ENCODE results near the gene COBL. TPM values are rescaled to one million over a fixed set of nuclear protein-coding genes. Genes with fewer than 3 reads are reported as not detected.

COBL gene
- total and polyA plus RNA-seq, 3 experiments from 2014 or later: not detected

DNA sequence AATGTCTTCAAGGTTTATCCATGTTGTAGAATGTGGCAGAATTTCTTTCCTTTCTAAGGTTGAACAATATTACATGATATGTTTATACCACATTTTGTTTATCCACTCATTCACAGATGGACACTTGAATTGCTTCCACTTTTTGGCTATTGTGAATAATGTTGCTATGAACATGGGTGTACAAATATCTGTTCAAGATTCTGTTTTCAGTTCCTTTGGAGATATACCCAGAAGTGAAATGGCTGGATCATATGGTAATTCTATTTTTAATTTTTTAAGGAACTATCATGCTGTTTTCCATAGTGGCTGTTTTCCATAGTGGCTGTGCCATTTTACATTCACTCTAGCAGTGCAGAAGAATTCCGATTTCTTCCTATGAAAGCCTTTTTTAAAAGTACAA is 339.2 kb downstream of the COBL start:
- H3K27me3 Mint-ChIP-seq: peaks cover 1 to 13% of the 10 kb centered on the region in 2 donors
- no peak overlapping the region for H3K27ac ChIP-seq (ENCODE audit: low read depth, low read length)

DNA sequence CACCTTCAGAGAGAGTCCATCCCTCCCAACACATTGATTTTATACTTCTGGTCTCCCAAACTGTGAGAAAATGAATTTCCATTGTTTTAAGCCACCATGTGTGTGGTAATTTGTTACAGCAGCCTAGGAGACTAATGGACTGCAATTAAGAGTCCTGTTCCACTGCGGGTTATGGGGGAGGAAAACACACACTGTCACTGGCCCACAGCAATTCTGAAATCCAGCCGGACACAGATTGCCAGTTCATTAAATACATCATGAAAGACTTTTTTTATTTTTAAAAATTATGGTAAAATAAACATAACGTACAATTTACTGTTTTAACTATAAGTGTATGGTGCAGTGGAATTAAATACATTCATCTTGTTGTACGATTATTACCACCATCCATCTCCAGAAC is 340.5 kb downstream of the COBL start:
- no peaks in the 10 kb centered on the region for H3K27me3 ChIP-seq (ENCODE audit: insufficient read depth, low read length, poor library complexity, severe bottlenecking)
- no peaks in the 10 kb centered on the region for H3K4me1 Mint-ChIP-seq
- H3K4me3 ChIP-seq (ENCODE audit: low read length): no peak overlapping the region
- peaks cover 1 to 6% of the 10 kb centered on the region in 2 donors for H3K27me3 Mint-ChIP-seq
- no peaks in the 10 kb centered on the region for H3K9me3 ChIP-seq (ENCODE audit: low read length)
- H3K36me3 ChIP-seq (ENCODE audit: insufficient read depth, low read length): no peaks in the 10 kb centered on the region
- H3K27ac Mint-ChIP-seq: no peak overlapping the region
- no peak overlapping the region for H3K4me3 Mint-ChIP-seq
- no peaks in the 10 kb centered on the region for H3K4me1 ChIP-seq (ENCODE audit: insufficient read depth, low read length)
- ChIA-PET POLR2A (no interaction called here), CTCF (no interaction called here)
- no peak for DNase-seq
- no peak overlapping the region for H3K27ac ChIP-seq (ENCODE audit: low read depth, low read length)
- H3K9me3 Mint-ChIP-seq: peaks cover 0 to 5% (median 4%) of the 10 kb centered on the region in 5 donors
- H3K36me3 Mint-ChIP-seq: no peaks in the 10 kb centered on the region

More for the DNA sequence above, 339.2 kb downstream of the COBL start:
- no peak overlapping the region for H3K27ac Mint-ChIP-seq
- POLR2A ChIA-PET: no interaction called here
- CTCF ChIA-PET: no interaction called here
- H3K36me3 Mint-ChIP-seq: no peaks in the 10 kb centered on the region
- no peaks in the 10 kb centered on the region for H3K36me3 ChIP-seq (ENCODE audit: insufficient read depth, low read length)
- no peaks in the 10 kb centered on the region for H3K4me1 Mint-ChIP-seq
- DNase-seq: no peak
- no peak overlapping the region for H3K4me3 ChIP-seq (ENCODE audit: low read length)
- H3K4me1 ChIP-seq (ENCODE audit: insufficient read depth, low read length): no peaks in the 10 kb centered on the region
- peaks cover 0 to 5% (median 4%) of the 10 kb centered on the region in 5 donors for H3K9me3 Mint-ChIP-seq
- H3K27me3 ChIP-seq (ENCODE audit: insufficient read depth, low read length, poor library complexity, severe bottlenecking): no peaks in the 10 kb centered on the region
- no peak overlapping the region for H3K4me3 Mint-ChIP-seq
- H3K9me3 ChIP-seq (ENCODE audit: low read length): no peaks in the 10 kb centered on the region

DNA sequence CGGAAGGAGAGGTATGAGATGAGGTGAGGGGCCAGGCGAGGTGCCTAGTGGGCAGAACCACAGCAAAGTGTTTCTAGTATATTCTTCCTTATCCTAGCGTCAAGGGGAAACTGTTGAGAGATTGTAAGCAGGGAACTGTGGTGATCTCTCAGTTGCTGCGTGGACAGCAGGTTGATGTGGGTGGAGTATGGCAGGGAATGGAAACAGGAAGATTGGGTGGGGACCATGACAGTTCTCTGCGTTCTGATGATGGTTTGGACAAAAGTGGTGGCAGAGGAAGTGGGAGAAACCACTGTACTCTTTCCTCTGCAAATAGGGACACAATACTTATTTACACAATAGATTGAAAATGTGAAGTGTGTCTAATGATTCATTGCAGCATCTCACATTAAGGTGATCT is 342.4 kb downstream of the COBL start:
- Mint-ChIP-seq H3K36me3 (no peaks in the 10 kb centered on the region), H3K9me3 (peaks cover 0 to 5% (median 4%) of the 10 kb centered on the region in 5 donors), H3K4me3 (no peak overlapping the region), H3K27ac (no peak overlapping the region), H3K27me3 (peaks cover 1 to 6% of the 10 kb centered on the region in 2 donors), H3K4me1 (no peaks in the 10 kb centered on the region)
- no peak for DNase-seq
- Histone ChIP-seq H3K4me3 (ENCODE audit: low read length) (no peak overlapping the region), H3K27me3 (ENCODE audit: insufficient read depth, low read length, poor library complexity, severe bottlenecking) (no peaks in the 10 kb centered on the region), H3K36me3 (ENCODE audit: insufficient read depth, low read length) (no peaks in the 10 kb centered on the region), H3K4me1 (ENCODE audit: insufficient read depth, low read length) (no peaks in the 10 kb centered on the region), H3K9me3 (ENCODE audit: low read length) (no peaks in the 10 kb centered on the region), H3K27ac (ENCODE audit: low read depth, low read length) (no peak overlapping the region)
- ChIA-PET POLR2A (no interaction called here), CTCF (no interaction called here)

- DNase-seq: no peak
- H3K27me3 Mint-ChIP-seq: peaks cover 1 to 6% of the 10 kb centered on the region in 2 donors
- peaks cover 0 to 5% (median 1%) of the 10 kb centered on the region in 5 donors for H3K9me3 Mint-ChIP-seq
- no peaks in the 10 kb centered on the region for H3K9me3 ChIP-seq (ENCODE audit: low read length)
- H3K4me1 ChIP-seq (ENCODE audit: insufficient read depth, low read length): no peaks in the 10 kb centered on the region
- ChIA-PET CTCF (no interaction called here), POLR2A (no interaction called here)
- H3K27me3 ChIP-seq (ENCODE audit: insufficient read depth, low read length, poor library complexity, severe bottlenecking): no peaks in the 10 kb centered on the region
- H3K27ac ChIP-seq (ENCODE audit: low read depth, low read length): no peak overlapping the region
- no peak overlapping the region for H3K4me3 ChIP-seq (ENCODE audit: low read length)
- no peak overlapping the region for H3K4me3 Mint-ChIP-seq
- no peaks in the 10 kb centered on the region for H3K36me3 ChIP-seq (ENCODE audit: insufficient read depth, low read length)
- no peaks in the 10 kb centered on the region for H3K4me1 Mint-ChIP-seq
- no peak overlapping the region for H3K27ac Mint-ChIP-seq
- H3K36me3 Mint-ChIP-seq: no peaks in the 10 kb centered on the region
Measured at GRCh38 chr7:50973814-50974213, 342.8 kb downstream of the COBL start.

DNA sequence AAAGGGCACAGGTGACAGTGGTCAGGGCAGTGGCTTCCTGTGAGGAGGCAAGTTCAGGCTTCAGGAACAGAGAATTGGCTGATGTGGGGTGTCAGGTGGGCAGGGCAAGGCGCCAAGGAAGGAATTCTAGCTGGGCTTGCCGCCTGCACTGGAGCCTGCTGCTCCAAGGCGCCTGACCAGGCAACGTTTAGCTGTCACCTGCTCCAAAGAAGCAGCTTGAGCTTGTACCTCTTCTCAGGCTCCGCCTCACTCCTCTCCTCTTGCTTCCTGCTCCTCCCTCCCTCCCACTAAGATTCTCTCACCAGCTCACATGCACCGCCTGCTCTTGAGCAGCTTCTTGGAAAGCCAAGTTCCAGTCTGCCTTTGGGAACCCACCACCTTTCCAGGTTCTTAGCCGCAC is 346.5 kb downstream of the COBL start:
- Histone ChIP-seq H3K27ac (ENCODE audit: low read depth, low read length) (no peak overlapping the region), H3K36me3 (ENCODE audit: insufficient read depth, low read length) (no peaks in the 10 kb centered on the region), H3K27me3 (ENCODE audit: insufficient read depth, low read length, poor library complexity, severe bottlenecking) (no peaks in the 10 kb centered on the region), H3K4me1 (ENCODE audit: insufficient read depth, low read length) (no peaks in the 10 kb centered on the region), H3K4me3 (ENCODE audit: low read length) (no peak overlapping the region), H3K9me3 (ENCODE audit: low read length) (no peaks in the 10 kb centered on the region)
- peaks cover 0 to 6% of the 10 kb centered on the region in 2 donors for H3K27me3 Mint-ChIP-seq
- no peak for DNase-seq
- ChIA-PET POLR2A (no interaction called here), CTCF (no interaction called here)
- H3K9me3 Mint-ChIP-seq: peaks cover 0 to 19% (median 5%) of the 10 kb centered on the region in 5 donors
- no peak overlapping the region for H3K4me3 Mint-ChIP-seq
- no peak overlapping the region for H3K27ac Mint-ChIP-seq
- H3K4me1 Mint-ChIP-seq: no peaks in the 10 kb centered on the region
- no peaks in the 10 kb centered on the region for H3K36me3 Mint-ChIP-seq
